ENCODE data around the gene FMNL2.

FMNL2 gene

DNA sequence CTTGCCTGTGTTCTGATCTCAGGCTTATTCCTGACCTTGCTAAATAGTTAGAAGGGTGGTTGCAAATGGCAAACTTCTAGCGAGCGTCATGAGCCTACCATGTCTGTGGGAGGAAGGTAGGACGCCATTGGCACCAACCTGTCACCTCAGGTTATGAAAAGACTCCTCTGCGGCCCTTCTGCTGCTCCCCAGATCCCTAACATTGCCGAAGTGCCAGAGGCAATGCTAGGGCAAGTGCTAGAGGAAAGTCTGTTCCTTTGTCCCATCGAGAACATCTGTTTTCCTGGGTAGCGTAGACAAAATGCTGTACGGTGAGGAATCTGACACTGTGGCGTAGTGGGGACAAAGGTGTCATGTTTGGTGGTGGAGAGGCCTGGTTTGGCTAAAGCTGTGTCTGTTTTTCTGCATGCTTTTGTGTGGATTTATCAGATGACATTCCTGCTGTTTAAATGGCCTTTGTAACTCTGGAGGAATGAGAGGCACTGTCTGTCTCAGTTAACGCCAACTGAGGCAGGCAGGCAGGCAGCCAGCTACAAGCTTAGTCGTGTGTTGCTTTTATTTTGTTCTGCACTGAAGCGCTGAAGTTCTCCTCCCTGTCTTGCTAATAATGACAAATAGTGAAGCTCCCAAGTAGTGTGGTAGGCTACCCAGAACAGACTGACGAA lies 288.2 kb downstream of the FMNL2 start:
- peaks cover 37% of the 10 kb centered on the region for H3K36me3 ChIP-seq (ENCODE audit: control insufficient read depth, low read depth, low read length)
- H3K27ac ChIP-seq (ENCODE audit: low read length), result no peak overlapping the region
- H3K9ac ChIP-seq (ENCODE audit: low read length), result no peak overlapping the region

DNA sequence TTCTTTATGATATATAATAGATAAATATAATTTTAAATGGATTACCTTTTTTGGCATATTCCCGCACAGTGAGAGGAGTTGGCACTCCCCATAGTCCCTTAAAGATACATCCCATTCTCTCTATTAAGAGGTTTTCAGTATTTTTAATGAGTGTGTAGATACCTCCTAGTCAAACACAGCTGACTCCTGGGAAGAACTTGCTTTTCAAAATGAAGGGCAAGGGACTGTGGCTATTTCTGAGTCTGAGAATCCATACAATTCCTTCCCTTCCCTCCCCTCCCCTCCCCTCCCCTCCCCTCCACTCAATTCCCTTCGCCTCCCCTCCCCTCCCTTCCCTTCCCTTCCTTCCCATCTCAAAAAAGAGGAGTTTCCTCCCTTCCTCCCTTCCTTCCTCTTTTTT lies 288.8 kb downstream of the FMNL2 start:
- Histone ChIP-seq H3K4me3 (ENCODE audit: low read length) (no peak overlapping the region), H3K4me1 (ENCODE audit: control insufficient read depth, low read depth, low read length) (no peaks in the 10 kb centered on the region), H3K27me3 (ENCODE audit: control insufficient read depth, insufficient read depth, low read length) (no peaks in the 10 kb centered on the region), H3K9ac (ENCODE audit: low read length) (no peak overlapping the region), H3K36me3 (ENCODE audit: control insufficient read depth, low read depth, low read length) (peaks cover 37% of the 10 kb centered on the region), H3K27ac (ENCODE audit: low read length) (no peak overlapping the region), H3K9me3 (ENCODE audit: control insufficient read depth, low read depth, low read length) (no peaks in the 10 kb centered on the region)

More for the DNA sequence above, 288.2 kb downstream of the FMNL2 start:
- Histone ChIP-seq H3K4me1 (ENCODE audit: control insufficient read depth, low read depth, low read length) (no peaks in the 10 kb centered on the region), H3K9me3 (ENCODE audit: control insufficient read depth, low read depth, low read length) (no peaks in the 10 kb centered on the region), H3K4me3 (ENCODE audit: low read length) (no peak overlapping the region), H3K27me3 (ENCODE audit: control insufficient read depth, insufficient read depth, low read length) (no peaks in the 10 kb centered on the region)

DNA sequence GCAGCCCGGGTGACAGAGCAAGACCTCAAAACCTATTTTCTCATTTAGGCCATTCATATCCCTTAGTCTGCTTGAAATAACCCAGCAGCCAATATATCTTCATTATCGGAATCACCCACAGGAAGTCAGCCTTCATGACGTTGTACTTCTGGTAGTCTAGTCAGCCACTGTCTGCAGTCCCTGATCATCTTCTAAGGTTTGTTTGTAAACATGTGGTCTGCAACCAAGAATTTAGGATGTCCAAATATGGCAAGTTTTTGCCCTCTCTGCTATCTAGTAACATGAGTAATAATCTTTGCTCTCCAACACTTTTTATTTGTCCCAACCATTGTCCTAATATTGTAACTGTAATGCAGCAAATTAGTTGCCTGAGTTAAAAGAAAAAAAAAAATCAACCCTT lies 289.8 kb downstream of the FMNL2 start:
- H3K27me3 ChIP-seq (ENCODE audit: control insufficient read depth, insufficient read depth, low read length), result no peaks in the 10 kb centered on the region
- H3K27ac ChIP-seq (ENCODE audit: low read length), result no peak overlapping the region
- peaks cover 39% of the 10 kb centered on the region for H3K36me3 ChIP-seq (ENCODE audit: control insufficient read depth, low read depth, low read length)
- no peak overlapping the region for H3K9ac ChIP-seq (ENCODE audit: low read length)
- H3K4me3 ChIP-seq (ENCODE audit: low read length), result no peak overlapping the region
- no peaks in the 10 kb centered on the region for H3K4me1 ChIP-seq (ENCODE audit: control insufficient read depth, low read depth, low read length)
- H3K9me3 ChIP-seq (ENCODE audit: control insufficient read depth, low read depth, low read length), result no peaks in the 10 kb centered on the region

DNA sequence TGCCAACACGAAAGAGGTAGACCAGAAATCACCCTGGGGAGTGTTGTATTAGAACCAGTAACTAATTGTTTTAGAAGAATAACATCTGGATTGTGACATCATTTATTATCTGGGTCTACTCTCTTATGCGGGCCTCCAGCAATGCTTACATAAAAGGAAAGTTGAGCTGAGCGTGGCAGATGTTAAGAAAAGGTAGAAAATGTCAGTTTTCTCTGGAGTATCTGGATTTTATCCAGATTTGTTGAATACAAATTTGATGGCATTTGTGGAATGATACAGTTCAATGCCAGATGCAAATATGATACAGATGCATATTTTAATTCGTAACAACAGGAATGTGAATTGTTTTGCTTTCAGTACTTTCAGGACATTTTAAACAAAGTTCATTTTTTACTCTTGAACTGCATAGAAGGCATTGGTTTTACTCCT lies 292.0 kb downstream of the FMNL2 start:
- H3K27ac ChIP-seq (ENCODE audit: low read length), result no peak overlapping the region
- H3K4me1 ChIP-seq (ENCODE audit: control insufficient read depth, low read depth, low read length), result no peaks in the 10 kb centered on the region
- no peaks in the 10 kb centered on the region for H3K27me3 ChIP-seq (ENCODE audit: control insufficient read depth, insufficient read depth, low read length)
- no peak overlapping the region for H3K9ac ChIP-seq (ENCODE audit: low read length)
- H3K36me3 ChIP-seq (ENCODE audit: control insufficient read depth, low read depth, low read length), result peaks cover 35% of the 10 kb centered on the region
- no peak overlapping the region for H3K4me3 ChIP-seq (ENCODE audit: low read length)
- H3K9me3 ChIP-seq (ENCODE audit: control insufficient read depth, low read depth, low read length), result no peaks in the 10 kb centered on the region

DNA sequence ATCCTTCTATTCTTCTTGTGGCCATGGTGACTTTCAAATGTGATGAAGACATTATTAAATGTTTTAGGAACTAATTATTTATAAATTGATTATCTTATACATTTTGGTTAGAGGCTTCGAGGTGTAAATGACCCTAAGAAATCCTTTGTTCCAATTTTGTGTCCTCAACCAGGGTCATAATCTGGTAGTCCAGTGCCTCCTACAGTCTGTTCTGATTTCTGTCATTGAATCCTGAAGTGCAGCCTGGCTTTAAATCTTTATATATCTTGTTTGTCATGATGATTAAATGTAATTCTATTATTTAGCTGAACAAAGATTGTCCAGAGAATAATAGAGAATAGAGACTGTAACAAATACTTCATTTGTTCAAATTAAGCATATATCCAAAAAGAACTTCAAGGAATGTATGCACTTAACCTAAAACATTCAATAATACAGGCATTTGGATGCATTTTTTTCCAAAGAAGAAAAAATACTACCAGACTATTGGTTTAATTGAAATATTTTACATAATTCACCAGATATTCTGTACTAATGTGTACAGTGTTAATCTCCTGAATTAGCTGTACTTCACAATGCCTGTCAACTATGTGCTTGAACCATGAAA lies 292.5 kb downstream of the FMNL2 start:
- Histone ChIP-seq H3K36me3 (ENCODE audit: control insufficient read depth, low read depth, low read length) (peaks cover 41% of the 10 kb centered on the region), H3K9ac (ENCODE audit: low read length) (no peak overlapping the region), H3K4me3 (ENCODE audit: low read length) (no peak overlapping the region), H3K27me3 (ENCODE audit: control insufficient read depth, insufficient read depth, low read length) (no peaks in the 10 kb centered on the region), H3K27ac (ENCODE audit: low read length) (no peak overlapping the region), H3K4me1 (ENCODE audit: control insufficient read depth, low read depth, low read length) (no peaks in the 10 kb centered on the region), H3K9me3 (ENCODE audit: control insufficient read depth, low read depth, low read length) (no peaks in the 10 kb centered on the region)

DNA sequence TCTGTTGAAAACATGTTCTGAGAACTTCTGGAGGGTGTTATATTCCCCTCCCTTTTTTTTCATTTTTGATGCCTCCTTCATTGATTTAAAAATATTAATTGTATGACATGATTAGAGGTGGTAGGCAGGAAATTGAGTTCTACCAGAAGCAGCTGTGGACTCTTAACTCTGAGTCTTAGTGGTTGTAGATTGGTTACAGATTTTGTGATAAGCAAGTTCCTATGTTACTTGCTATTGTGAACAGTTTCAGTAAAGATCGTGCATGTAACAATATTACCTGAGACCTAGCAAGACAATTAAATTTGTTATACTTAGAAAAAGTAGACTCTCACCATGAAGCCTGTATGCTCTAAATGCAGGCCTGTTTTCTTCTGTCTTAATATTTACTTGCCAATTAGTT lies 294.2 kb downstream of the FMNL2 start:
- Histone ChIP-seq H3K36me3 (ENCODE audit: control insufficient read depth, low read depth, low read length) (peaks cover 50% of the 10 kb centered on the region), H3K4me1 (ENCODE audit: control insufficient read depth, low read depth, low read length) (no peaks in the 10 kb centered on the region), H3K27ac (ENCODE audit: low read length) (no peak overlapping the region), H3K9me3 (ENCODE audit: control insufficient read depth, low read depth, low read length) (no peaks in the 10 kb centered on the region), H3K4me3 (ENCODE audit: low read length) (no peak overlapping the region), H3K9ac (ENCODE audit: low read length) (no peak overlapping the region), H3K27me3 (ENCODE audit: control insufficient read depth, insufficient read depth, low read length) (no peaks in the 10 kb centered on the region)

DNA sequence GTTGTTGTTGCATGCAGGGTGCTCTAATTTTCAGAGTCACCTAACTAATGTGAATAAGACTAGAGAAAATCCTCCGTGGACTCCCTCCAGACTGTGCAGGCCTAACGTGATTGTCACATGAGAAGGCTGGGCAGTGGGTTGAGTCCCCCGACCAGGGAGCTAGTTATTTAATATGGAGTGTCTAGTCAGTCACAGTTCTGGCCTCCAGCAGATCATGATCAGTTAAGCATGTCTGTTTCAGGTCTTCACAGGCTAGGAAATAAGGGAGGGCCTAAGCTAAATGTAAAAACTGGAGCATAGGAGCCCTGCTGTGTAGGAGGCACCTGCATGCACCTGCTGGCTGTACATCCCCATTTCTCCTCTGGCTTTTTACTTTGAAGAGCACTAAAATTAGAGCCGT lies 295.5 kb downstream of the FMNL2 start:
- Histone ChIP-seq H3K27ac (ENCODE audit: low read length) (no peak overlapping the region), H3K9me3 (ENCODE audit: control insufficient read depth, low read depth, low read length) (no peaks in the 10 kb centered on the region), H3K36me3 (ENCODE audit: control insufficient read depth, low read depth, low read length) (peaks cover 48% of the 10 kb centered on the region)

DNA sequence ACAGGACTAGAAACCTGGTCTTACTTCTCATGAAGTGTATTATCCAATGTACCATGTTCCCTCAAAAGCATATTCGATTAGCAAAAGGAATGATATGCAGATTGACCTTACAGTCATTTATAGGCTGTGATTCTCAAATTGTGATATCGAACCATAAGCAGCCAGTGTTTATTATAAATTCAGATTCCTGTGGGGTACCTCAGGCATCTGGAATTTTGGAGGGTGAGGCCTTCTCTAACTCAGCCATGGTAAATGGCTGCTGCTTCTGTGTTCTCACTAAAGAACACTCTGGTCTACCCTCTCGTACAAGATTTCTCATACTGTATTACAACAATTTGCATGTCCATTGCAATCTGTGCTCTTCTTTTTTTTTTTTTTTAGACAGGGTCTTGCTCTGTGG lies 297.8 kb downstream of the FMNL2 start:
- no peak overlapping the region for H3K4me3 ChIP-seq (ENCODE audit: low read length)
- H3K36me3 ChIP-seq (ENCODE audit: control insufficient read depth, low read depth, low read length), result peaks cover 51% of the 10 kb centered on the region
- no peaks in the 10 kb centered on the region for H3K9me3 ChIP-seq (ENCODE audit: control insufficient read depth, low read depth, low read length)
- H3K4me1 ChIP-seq (ENCODE audit: control insufficient read depth, low read depth, low read length), result no peaks in the 10 kb centered on the region
- no peak overlapping the region for H3K27ac ChIP-seq (ENCODE audit: low read length)
- H3K27me3 ChIP-seq (ENCODE audit: control insufficient read depth, insufficient read depth, low read length), result no peaks in the 10 kb centered on the region
- no peak overlapping the region for H3K9ac ChIP-seq (ENCODE audit: low read length)

More for the DNA sequence above, 295.5 kb downstream of the FMNL2 start:
- Histone ChIP-seq H3K4me3 (ENCODE audit: low read length) (no peak overlapping the region), H3K9ac (ENCODE audit: low read length) (no peak overlapping the region), H3K27me3 (ENCODE audit: control insufficient read depth, insufficient read depth, low read length) (no peaks in the 10 kb centered on the region), H3K4me1 (ENCODE audit: control insufficient read depth, low read depth, low read length) (no peaks in the 10 kb centered on the region)

DNA sequence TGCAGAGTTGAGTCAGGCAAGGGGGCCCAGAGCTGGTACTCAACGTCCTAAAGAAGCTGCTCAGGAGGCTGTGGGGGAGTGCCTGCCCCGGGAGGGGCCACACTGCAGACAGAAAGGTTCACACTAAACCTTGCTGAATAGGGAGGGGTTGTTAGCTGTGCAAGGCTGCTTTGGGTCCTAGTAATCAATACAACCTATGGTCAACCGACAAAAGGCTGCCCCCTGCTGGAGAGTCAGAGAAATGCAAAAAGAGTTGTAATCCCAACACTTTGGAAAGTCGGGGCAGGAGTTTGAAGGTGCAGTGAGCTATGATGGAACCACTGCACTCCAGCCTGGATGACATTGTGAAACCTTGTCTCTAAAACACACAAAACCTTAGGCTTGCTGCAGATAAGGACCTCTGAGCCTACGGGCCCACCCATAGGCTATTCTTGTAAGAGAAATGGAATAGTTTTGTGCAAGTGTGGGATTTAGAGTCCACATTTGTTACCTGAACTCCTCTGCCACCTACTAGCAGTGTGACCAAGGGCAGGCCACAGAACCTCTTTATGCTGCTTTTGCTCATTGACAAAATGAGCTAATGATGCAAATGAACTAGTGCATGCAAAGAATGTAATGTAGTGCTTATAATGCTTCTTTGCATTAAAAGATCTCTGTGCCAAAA lies 300.8 kb downstream of the FMNL2 start:
- Histone ChIP-seq H3K9me3 (ENCODE audit: control insufficient read depth, low read depth, low read length) (no peaks in the 10 kb centered on the region), H3K27ac (ENCODE audit: low read length) (no peak overlapping the region), H3K9ac (ENCODE audit: low read length) (no peak overlapping the region), H3K4me1 (ENCODE audit: control insufficient read depth, low read depth, low read length) (no peaks in the 10 kb centered on the region), H3K36me3 (ENCODE audit: control insufficient read depth, low read depth, low read length) (peaks cover 53% of the 10 kb centered on the region), H3K27me3 (ENCODE audit: control insufficient read depth, insufficient read depth, low read length) (no peaks in the 10 kb centered on the region), H3K4me3 (ENCODE audit: low read length) (no peak overlapping the region)

DNA sequence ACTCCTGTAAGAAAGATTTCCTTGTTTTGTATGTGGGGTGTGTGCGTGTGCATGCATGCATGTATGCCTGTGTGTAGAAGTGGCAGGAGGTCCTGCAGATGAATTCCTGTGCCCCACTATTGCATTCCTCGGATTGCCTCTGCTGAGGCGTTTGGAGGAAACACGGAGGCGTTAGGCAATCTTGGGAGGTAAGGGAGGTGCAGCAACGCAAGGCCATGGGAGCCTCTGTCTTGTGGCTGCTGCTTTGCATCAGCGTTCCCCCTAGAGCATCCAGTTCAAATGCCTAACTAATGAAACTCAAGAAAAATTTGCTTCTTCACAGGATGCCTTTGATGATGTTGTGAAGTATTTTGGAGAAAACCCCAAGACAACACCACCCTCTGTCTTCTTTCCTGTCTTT lies 302.3 kb downstream of the FMNL2 start:
- H3K4me1 ChIP-seq (ENCODE audit: control insufficient read depth, low read depth, low read length), result no peaks in the 10 kb centered on the region
- H3K9ac ChIP-seq (ENCODE audit: low read length), result no peak overlapping the region
- peaks cover 52% of the 10 kb centered on the region for H3K36me3 ChIP-seq (ENCODE audit: control insufficient read depth, low read depth, low read length)
- H3K27ac ChIP-seq (ENCODE audit: low read length), result no peak overlapping the region
- no peaks in the 10 kb centered on the region for H3K27me3 ChIP-seq (ENCODE audit: control insufficient read depth, insufficient read depth, low read length)
- H3K9me3 ChIP-seq (ENCODE audit: control insufficient read depth, low read depth, low read length), result no peaks in the 10 kb centered on the region
- no peak overlapping the region for H3K4me3 ChIP-seq (ENCODE audit: low read length)

DNA sequence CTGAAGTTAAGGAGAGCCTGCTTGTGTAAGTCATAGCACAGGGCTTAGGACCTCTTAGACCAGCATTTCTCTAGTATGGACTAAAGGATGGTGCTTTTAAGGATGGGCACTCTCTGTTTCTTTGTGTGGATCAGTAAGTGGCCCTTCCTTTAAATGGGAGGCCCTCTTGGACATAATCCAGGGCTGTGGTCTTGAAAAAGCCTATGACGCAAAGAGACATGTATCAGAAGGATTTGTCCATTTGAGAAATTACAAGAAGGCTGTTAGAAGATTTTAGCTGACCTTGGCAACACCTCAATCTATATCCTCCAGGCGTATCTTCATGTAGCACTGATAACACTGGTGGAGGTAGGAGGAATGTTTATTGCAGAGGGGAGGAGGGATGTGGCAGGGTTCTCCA lies 303.1 kb downstream of the FMNL2 start:
- no peaks in the 10 kb centered on the region for H3K27me3 ChIP-seq (ENCODE audit: control insufficient read depth, insufficient read depth, low read length)
- no peaks in the 10 kb centered on the region for H3K9me3 ChIP-seq (ENCODE audit: control insufficient read depth, low read depth, low read length)
- no peak overlapping the region for H3K4me3 ChIP-seq (ENCODE audit: low read length)
- peaks cover 44% of the 10 kb centered on the region for H3K36me3 ChIP-seq (ENCODE audit: control insufficient read depth, low read depth, low read length)
- no peak overlapping the region for H3K27ac ChIP-seq (ENCODE audit: low read length)
- H3K4me1 ChIP-seq (ENCODE audit: control insufficient read depth, low read depth, low read length), result no peaks in the 10 kb centered on the region
- no peak overlapping the region for H3K9ac ChIP-seq (ENCODE audit: low read length)

DNA sequence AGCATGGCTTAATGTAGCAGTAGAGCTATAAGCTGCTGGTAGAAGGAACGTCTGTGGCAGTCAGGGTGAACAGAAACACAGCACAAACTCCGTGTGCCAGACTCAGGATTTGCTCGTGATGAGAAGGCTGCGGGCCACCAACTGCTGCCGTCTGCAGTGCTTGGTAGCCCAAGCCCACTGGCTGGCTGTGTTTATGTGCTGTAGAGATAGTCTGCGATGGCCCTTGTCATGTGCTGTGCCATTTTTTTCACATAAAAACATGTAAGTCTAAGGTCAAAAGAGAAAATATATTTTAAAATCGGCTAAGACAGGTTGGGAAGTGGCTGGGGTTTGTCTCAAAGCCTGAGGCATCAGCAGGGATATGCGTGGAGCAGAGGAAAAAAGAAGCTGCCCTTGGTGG lies 303.6 kb downstream of the FMNL2 start:
- H3K36me3 ChIP-seq (ENCODE audit: control insufficient read depth, low read depth, low read length), result peaks cover 45% of the 10 kb centered on the region
- H3K27ac ChIP-seq (ENCODE audit: low read length), result no peak overlapping the region
- no peak overlapping the region for H3K4me3 ChIP-seq (ENCODE audit: low read length)
- H3K4me1 ChIP-seq (ENCODE audit: control insufficient read depth, low read depth, low read length), result no peaks in the 10 kb centered on the region
- no peak overlapping the region for H3K9ac ChIP-seq (ENCODE audit: low read length)
- H3K27me3 ChIP-seq (ENCODE audit: control insufficient read depth, insufficient read depth, low read length), result no peaks in the 10 kb centered on the region
- no peaks in the 10 kb centered on the region for H3K9me3 ChIP-seq (ENCODE audit: control insufficient read depth, low read depth, low read length)

Measured in iPS-18a (cell line).